SK-N-DZ (cell line): ENCODE measurements around the gene DLST.
A peak's percentile ranks its signal among the peaks of the same experiment; 100 is the strongest.
"Not testable (repeated sequence)": the region's sequence is repeated elsewhere in the genome, so short reads cannot be mapped to it uniquely, and the experiment has no call there.

Experiments used
- DNase-seq: peaks from one replicate; pipeline ENCODE4 v3.0.0-alpha.2; 2015; ENCODE audit warnings: low spot score

Gene DLST

GRCh38 chr14:74917646-74918081 is 35.9 kb downstream of the DLST start:
- DNase-seq: no peak

- no peak for DNase-seq
Observed at GRCh38 chr14:74918380-74918779, 36.7 kb downstream of the DLST start.

- DNase-seq: no peak
Observed at GRCh38 chr14:74919421-74920165, 37.9 kb downstream of the DLST start.

- DNase-seq: no peak
Observed at GRCh38 chr14:74920281-74920680, 38.6 kb downstream of the DLST start.

- no peak for DNase-seq
Observed at GRCh38 chr14:74921053-74921620, 39.4 kb downstream of the DLST start.

DNA sequence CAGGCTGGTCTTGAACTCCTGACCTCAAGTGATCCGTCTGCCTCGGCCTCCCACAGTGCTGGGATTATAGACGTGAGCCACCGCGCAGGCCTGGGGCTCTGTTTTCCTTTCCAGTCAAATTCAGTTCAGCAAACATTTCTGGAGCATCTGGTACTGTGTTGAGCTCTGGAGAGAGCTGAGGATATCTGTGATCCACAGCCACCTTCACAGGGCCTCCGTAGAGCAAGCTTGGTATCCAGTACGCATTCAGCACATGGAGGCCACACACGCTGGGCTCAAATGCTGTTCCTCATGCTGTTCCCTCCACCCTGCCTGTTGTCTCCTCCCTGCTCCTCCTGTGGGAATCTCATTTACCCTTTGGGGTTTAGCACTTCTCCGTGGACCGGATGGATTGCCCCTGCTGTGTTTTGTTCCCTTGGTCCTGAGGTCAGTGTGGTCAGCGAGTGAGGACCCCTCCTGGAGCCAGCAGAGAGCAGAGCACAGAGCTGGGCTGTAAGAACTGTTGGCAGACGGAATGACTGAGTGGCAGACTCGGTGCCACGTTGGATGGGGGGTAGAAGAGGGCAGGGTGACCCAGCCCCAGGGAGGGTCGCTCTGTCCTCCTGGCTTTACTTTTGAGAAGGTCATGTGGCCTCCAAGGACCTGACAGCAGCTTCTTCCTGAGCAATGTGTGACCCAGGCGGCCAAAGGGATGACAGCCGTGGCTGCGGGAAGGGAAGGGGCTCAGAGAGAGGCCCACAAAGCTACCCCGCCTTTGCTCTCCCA is 40.5 kb downstream of the DLST start:
- DNase-seq: no peak

GRCh38 chr14:74922752-74923401 is 41.2 kb downstream of the DLST start, which contains the start of gene RPS6KL1:
Gene RPS6KL1, minus strand, starts transcription at chr14:74923260. Its CDS starts 1,719 bp downstream, at chr14:74921541.
- peak; percentile 89 for DNase-seq

DNA sequence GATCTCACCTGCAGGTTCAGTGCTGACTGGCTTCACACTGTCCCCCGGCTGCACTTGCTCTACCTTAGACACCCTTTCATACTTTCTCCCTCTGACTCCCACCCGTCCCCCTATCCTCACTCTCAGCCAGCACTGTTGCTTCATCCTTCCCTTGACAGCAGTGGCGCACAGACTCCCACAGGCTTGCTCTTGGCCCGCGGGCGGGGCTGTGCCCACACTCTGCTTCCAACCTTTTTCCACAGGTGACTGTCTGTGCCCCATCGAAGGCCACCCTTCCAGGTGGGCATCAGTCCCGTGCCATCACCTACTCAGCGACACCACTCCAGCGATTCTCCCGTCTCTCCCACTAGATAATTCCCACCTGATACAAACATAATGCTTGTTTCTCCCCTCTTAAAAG is 42.3 kb downstream of the DLST start:
- DNase-seq: no peak

DNA sequence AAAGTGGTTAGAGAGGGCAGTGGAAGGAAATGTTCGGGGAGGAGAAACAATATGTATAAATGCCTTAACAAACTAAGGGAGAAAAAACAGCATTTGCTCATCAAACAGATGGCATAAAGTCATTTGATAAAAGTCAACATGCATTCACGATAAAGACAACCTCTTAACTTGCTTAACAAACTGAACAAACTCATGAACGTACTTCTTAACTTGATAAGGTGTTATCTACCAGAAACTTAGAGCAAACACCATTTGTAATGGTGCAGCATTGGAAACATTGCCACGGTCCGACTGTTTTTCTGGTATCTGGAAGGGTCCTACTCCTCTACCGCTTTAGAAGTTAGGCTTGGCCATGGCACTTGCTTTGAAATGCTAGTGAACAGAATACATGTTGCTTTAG is 45.5 kb downstream of the DLST start:
- no peak for DNase-seq

GRCh38 chr14:74929242-74929641 is 47.5 kb downstream of the DLST start:
- DNase-seq: no peak

DNA sequence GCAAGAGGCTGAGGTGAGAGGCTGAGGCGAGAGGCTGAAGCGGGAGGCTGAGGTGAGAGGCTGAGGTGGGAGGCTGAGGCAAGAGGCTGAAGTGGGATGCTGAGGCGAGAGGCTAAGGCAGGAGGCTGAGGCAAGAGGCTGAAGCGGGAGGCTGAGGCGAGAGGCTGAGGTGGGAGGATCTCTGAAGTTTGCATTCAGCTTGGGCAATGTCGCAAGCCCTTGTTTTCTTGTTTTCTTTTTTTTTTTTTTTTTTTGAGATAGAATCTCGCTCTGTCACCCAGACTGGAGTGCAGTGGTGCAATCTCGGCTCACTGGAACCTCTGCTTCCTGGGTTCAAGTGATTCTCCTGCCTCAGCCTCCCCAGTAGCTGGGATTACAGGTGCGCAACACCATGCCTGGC is 50.0 kb downstream of the DLST start:
- not testable (repeated sequence) for DNase-seq

DNA sequence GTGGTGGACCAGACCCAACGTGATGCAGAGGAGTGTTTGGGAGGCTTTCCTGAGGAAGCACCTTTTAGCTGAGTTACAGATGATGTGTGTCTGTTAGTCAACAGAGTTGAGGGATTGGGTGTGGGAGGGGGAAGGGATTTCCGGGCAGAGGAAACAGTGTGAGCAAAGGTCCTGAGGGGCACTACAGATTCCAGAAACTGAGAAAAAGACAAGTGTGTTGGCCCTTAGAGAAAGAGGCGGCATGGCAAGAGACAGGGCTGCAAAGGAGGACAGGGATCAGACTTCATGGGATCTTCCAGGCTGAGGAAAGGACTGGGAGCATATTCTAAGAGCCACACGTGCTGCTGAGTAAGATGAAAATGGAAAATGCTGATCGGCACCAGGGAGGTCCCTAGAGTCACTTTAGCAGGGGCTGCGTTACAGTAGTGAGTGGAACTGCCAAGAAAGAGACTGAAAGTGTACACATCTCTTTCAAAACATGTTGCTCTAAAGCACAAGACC is 50.7 kb downstream of the DLST start:
- no peak for DNase-seq

DNA sequence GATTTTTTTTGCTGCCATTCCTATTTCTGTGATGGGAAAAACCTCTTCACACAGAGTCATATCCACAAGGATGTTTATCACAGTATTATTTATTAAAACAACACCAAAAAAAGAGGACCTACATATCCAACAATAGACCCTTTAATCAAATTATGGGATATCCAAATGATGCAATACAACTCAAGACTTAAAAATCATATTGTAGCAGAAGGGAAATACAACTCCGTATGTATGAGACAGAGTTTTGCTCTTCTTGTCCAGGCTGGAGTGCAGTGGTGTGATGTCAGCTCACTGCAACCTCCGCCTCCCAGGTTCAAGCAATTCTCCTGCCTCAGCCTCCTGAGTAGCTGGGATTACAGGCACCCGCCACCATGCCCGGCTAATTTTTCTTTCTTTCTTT is 51.2 kb downstream of the DLST start:
- not testable (repeated sequence) for DNase-seq

DNA sequence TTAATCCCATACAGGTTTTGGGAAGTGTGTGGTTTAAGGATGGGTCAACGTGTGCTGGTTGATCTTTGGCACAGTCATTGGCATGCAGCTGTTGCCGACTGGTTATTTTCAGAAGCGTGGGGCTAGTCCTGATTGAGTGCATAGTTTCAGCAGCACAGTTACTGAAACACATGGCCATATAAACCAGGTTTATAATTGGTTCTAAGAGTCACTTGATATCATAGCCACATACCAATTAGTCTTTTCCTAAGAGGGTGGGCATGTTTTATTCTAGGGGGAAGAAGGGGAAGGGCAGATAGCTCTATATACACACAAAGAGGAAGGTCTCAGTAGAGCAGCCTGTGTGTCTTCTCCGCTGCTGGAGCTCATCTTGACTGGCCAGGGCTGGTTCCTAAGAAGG is 52.3 kb downstream of the DLST start:
- DNase-seq: no peak

- peak; percentile 63 for DNase-seq
Observed at GRCh38 chr14:74934476-74935359, 53.0 kb downstream of the DLST start.

GRCh38 chr14:74935360-74935680 is 53.6 kb downstream of the DLST start:
- no peak for DNase-seq

DNA sequence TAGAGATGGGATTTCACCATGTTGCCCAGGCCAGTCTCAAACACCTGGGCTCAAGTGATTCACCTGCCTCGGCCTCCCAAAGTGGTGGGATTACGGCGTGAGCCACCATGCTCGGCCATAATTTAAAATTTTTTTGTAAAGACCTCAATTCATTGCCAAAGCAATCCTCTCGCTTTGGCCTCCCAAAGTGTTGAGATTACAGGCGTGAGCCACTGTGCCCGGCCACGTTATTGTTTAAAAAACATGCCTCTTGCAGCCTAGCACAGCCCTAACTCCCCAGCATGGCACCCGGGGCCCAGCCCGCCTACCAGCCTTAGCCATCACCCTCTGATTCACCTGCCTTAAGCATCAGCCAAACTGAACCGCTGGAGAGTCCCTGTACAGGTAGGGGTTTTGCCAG is 54.4 kb downstream of the DLST start:
- no peak for DNase-seq

DNA sequence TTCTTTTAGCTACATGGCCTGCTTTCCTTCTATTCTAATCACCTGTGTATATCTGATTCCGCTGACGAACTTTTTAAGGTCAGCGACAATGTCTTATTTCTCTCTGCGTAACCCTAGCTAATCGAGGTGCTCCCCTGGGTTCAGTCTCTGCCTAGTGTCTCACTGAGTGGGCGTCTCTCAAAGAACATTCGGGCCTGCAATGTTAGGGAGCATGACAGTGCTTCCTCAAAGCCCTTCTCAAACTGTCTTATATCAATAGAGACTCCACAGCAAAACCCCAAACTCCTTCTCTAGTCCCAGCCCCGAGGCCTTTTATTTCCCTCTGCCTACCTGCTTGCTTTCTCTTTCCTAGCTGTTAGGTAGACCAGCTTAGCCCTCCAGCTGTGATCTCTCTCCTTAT is 55.0 kb downstream of the DLST start:
- DNase-seq: no peak

- DNase-seq: no peak
Observed at GRCh38 chr14:74937171-74937570, 55.5 kb downstream of the DLST start.

DNA sequence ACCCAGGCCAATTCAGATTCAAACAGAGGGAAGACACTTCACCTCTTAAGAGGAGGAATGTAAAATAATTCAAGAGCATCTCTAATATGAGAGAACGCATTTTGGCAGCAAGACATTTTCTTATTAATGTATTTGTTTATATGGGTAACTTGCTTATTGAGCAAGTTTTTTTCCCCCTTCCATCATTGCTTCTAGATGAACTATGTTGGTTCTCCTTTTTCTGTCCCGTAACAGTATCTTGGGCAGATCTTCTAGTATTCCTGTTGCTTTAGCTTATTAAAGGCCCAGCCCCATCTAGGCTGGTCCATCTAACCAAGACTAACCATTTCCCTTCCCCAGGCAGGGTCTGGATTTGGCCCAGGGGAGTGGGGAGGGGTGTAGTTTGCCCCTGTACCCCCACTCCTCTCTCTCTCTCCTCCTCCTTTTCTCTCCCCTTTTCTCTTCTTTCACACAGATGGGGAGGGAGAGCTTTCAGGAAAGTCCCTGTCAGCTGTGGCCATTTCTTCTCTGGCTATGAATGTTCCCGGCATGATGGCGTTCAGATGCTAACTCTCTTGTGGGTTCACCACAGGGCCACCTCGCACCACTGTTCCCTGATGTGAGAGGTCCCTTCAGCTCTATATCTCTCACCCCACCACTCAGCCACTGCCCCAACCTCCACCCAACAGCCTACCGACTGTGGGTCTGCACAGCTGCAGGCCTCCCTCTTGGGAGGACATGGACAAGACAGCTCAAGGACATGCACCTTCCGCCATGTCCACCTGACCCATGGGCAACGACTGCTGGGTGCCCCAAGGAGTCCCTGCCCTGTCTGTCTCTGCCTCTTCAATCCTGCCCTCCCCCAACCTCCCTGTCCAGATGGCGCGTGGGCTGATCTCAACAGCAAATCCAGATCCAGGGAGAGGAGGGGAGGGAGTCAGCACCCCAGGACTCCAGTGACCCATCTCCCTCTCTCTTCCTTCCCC is 57.1 kb downstream of the DLST start:
- no peak for DNase-seq
